NCI-H1048 (cell line): ENCODE measurements around the gene FOXF1.

Experiments used
- DNase-seq: peaks from one replicate; lab custom pipeline; 2025; lab: John Stamatoyannopoulos, UW

The FOXF1 gene

GRCh38 chr16:86517652-86518258 is 7.4 kb downstream of the FOXF1 start:
- no peak for DNase-seq

- DNase-seq = no peak
These were observed 8.8 kb downstream of the FOXF1 start for GRCh38 chr16:86519007-86519648.

DNA sequence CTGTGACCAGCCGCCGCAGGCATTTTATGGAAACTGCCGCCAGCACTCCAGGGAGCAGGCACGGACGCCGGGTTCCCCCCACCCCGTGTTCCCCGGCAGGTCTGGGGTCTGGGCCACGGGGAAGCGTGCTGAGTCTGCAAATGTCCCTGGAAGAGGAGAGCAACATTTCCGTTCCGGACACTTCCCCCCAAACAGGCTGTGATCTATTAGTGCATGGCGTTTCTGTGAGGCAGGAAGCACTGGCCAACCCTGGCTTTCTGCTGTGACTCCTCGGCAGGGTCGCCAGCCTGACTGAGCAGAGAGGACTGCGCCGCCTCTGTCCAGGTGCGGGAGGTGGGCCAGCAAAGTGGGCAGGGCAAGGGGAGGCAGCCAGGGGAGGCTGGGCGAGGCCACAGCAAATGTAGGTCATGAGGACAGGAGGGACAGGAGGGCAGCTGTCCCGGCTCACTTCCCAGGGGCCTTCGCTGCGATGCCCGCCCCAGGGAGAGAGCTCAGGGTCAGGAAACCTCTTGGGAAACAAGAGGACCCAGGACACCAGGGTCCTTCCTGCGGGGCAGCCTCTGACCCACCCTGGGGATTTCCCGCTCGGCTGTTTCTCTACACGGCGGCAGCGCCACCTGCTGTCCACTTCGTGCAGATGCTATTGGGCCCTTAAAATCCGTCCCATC is 9.5 kb downstream of the FOXF1 start:
- DNase-seq = no peak

GRCh38 chr16:86520317-86521210 is 10.2 kb downstream of the FOXF1 start:
- no peak for DNase-seq

DNA sequence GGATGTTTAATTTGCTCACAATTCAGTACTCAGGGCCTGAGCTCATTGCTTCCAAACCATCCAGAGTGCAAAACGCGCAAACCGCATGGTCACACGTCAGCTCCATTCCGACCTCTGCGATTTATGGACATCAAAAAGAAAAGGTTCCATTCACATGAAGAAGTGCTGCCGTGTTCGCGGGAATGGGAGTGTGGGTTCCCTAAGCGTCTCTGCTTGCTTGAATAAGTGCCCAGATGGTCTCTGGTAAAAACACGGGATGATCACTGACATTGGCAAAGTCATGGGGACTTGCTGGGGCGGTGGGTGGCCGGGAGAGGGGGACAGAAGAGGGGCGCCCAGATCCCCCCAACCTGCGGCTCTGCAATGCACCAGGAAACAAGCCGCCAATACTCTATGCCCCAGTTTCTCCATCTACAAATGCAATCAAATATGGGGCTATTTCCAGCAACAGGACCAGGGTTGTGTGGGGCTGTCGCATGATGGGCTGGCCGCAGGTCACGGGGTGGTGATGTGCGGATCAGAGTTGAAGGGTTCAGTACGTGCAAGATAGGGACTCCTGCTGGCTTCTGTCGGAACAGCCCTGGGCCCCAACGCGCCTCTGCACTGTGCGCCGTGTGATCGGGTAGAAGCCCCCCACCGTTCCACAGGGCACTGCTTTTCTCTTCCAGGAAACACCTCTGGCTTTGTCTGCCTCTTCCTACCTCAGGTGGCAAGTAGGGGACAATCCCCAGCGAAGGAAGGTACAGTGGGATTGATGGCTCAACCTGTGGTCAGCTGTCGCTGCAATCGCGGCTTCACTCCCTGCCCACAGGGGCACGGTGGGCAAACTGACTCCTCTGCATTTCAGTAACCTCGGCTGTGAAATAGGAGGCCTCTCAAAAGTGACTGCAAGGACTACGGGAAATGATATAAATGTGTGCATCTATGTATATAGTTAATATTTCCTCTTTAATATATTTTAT is 11.2 kb downstream of the FOXF1 start:
- no peak for DNase-seq

DNA sequence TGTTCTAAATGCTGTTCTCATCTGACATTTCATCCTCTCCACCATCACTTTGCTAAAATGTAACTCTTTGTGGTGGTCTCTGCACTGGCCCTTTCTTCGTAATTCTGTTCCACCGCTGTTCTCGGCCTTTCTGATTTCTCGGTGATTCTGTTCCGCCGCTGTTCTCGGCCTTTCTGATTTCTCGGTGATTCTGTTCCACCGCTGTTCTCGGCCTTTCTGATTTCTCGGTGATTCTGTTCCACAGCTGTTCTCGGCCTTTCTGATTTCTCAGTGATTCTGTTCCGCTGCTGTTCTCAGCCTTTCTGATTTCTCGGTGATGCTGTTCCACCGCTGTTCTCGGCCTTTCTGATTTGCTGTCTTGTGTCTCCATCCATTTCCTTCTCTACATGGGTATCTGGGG is 12.3 kb downstream of the FOXF1 start:
- DNase-seq = no peak

- no peak for DNase-seq
These were observed 12.9 kb downstream of the FOXF1 start for GRCh38 chr16:86523166-86523740.

DNA sequence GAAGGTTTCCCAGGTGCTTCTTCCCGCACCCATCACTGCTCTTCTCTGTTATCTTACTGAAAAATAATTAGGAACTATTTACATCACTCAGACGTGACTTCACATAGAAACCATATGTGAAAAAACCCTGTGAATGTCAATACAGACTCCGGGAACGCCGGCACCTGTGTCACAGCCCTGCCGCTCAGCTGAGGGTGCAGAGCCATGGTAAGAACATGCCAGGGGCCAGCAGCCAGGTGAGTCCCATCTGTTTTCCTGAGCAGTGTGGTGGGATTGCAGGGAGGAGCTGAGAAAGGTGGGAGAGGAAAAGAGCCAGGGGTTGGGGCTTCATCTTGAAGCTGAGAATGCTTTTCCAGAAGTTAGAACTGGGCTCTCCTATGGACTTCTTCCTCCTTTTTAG is 13.7 kb downstream of the FOXF1 start:
- DNase-seq = no peak

DNA sequence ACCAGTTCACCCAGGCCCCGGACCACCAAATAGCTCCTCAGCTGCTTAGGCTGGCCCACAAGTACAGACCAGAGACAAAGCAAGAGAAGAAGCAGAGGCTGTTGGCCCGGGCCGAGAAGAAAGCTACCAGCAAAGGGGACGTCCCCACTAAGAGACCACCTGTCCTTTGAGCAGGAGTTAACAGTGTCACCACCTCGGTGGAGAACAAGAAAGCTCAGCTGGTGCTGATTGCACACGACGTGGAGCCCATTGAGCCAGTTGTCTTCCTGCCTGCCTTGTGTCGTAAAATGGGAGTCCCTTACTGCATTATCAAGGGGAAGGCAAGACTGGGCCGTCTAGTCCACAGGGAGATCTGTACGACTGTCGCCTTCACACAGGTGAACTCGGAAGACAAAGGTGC is 15.4 kb downstream of the FOXF1 start:
- no peak for DNase-seq

DNA sequence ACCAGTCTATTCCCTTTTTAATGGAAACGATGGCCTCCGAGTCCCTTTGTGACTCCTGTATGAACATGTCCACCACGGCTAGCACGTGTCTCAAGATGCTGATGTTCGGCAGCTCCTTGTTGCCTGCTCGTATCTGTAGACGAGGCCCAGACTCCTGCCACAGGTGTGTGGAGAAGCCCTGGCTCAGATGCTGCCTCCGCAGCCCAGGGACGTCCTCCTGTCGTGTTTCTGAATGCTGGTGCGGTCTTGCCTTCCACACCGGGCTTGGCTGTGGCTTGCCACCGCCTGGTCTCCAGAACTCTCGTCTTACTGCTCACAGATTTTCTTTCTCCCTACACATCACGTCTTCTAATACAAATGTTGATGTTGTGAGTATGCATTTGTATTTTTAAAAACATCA is 17.0 kb downstream of the FOXF1 start:
- DNase-seq = no peak

DNA sequence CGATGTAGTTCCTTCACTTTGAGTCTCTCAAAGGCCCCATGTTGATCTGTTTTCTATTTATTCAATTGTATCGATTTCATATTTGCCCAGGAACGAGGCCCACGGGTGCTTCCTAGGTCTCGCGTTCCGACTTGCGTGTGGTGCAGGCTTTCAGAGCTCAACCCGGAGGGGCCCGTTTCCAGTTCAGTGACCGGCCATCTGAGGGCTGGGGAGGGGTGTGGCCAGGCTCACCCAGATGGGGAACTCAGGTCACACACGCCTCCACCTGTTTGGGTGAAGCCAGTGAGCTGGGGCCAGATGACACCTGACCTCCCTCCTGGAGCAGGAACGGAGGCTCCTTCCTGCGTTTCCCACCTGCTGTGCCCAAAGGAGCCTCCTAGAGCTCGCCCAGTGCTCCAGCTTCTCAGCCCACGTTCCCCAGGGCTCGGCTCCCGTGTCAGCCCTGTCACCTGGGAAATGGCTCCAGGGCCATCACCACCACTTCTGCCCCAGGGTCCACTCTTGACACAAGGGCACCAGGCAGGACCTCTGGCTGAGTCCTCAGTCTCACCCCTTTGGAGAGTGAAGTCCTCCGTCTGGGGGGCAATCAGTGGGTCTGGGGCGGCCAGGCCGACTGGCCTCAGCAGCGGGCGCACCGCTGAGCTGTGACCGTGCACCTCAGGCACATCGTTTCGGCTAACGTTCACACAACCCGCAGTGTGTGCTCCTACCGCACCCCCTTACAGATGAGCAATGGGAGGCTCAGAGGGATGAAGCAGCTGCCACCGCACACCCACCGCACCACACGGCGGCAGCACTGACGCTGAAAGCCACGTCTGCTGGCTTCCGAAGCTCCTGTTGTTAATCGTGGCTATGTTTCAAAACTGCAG is 18.0 kb downstream of the FOXF1 start:
- no peak for DNase-seq

GRCh38 chr16:86529160-86529559 is 18.8 kb downstream of the FOXF1 start:
- no peak for DNase-seq

GRCh38 chr16:86530251-86531190 is 20.2 kb downstream of the FOXF1 start:
- DNase-seq = no peak

DNA sequence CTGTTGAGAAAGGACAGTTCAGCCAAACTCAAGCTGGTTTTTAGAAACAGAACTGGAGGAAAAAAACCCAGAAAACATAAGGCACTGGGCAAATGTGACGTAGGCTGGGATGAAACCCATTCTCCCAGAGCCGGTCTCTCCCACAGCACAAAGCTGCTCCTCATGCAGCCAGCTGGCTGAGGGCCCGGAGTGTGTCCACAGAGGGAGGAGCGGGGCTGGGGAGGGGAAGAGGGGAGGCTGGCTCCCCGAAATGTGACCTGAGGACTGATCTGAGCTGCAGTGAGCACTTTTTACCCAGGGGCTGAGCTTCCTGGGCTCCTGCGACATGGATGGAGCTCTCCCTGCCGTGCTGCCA is 20.8 kb downstream of the FOXF1 start:
- no peak for DNase-seq

DNA sequence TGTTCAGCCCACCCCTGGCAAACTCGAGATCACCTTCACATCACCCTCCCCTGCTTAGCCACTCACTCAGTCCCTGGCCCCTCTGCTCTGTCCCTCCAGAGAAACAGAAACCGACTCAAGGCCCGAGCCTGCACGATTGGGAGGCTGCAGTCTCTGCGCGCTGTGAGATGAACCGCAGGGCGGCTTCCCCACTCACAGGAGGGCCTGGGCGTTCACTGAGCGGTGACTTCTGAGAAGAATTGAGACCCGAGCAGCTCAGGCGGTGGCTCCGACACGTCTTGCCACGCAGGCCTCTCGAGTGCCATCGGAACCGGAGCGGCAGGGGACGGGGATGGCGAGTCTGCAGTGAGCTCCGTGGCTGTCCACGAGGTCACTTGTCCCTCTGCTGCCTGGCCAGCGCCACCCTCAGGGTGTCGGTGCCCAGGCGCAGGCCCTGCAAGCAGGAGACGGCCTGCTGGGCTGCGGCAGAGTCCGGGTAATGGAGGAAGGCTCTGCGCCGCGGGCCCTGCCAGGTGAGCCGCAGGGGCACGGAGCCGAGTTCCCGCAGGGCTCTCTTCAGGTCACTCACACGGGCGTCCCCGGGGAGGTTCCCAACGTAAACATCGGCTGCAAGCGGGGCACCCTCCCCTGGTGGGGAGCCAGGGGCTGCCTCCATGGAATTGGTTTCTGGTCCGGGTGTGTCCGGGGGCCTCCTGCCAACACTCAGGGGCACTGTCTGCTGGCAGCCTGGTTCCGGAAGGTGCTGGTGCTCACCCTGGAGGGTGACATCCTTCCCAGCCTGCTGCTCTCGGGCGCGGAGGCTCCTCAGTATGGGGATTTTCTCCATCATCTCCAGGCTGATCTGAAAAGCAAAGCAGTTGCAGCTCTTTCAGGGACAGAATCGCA is 21.6 kb downstream of the FOXF1 start:
- no peak for DNase-seq

GRCh38 chr16:86532526-86532815 is 22.1 kb downstream of the FOXF1 start:
- DNase-seq = no peak

DNA sequence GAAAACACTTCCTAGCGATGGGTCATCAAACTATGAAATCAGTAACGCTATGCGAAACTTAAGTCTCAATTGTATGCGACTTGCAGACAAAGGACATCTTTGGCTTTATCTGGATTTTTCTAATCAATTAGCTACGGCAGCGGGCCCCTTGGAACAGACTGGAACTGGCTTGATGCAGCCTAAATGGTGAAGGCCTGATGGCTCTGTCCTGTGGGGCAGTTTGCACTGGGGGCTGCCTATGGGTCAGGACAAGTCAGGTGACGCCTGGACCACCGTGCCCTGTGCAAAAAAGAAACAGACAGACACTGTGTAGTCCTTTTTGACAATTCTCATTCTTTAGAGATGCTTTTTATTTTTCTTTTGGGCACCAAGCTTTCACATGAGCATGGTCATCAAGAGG is 22.7 kb downstream of the FOXF1 start:
- no peak for DNase-seq

DNA sequence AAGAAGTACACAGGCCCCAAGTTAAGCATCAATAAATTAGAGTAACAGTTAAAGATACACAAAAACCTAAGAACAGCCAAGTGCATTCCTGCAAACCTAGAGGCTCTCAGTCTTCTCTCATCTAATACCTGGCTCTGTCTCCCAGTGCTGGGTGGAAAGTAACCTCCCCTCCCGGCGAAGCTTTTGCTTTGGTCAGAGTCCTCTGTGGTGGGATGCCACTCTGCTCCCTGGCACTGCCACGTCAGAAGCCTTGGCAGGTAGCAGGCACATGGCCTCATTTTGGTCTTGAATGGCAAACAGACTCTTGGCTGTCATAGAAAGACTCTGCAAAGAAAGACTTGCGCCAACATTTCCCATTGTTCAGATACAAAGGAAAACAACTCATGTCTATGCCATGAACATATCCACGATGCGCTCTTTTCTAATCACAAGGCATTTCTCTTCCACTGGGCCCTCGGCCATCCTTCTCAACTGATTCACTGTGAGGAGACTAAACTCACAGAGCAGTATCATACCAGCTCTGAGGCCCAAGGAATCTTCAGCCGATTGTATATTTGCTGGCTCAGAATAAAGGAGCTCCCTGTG is 23.5 kb downstream of the FOXF1 start:
- no peak for DNase-seq
